GM23338 (cell line): ENCODE measurements around the gene PICK1. TPM values are rescaled to one million over a fixed set of nuclear protein-coding genes. Genes with fewer than 3 reads are reported as not detected.

Source experiments
- ATAC-seq: fragments of 200-7000 bp; cut with Tn5 transposase; 3 replicates; pipeline ENCODE4 v1.9.1; 2020
- DNase-seq: peaks from one replicate; pipeline ENCODE4 v3.0.0-alpha.2; 2015; ENCODE audit warnings: low spot score
- H2AFZ ChIP-seq: fragments of 200-600 bp; sonication (generic); 2 replicates; pipeline ENCODE4 v1.8.0; 2016; ENCODE audit warnings: antibody characterized with exemption, mild to moderate bottlenecking, moderate library complexity
- H3F3A ChIP-seq: fragments of 200-600 bp; sonication (generic); replicated peaks from 2 replicates; pipeline ENCODE4 v1.8.0; 2017; ENCODE audit warnings: antibody characterized with exemption, mixed run types, low read depth
- H3K27ac ChIP-seq: fragments of 200-600 bp; sonication (generic); 2 replicates; pipeline ENCODE4 v1.6.1; 2016; ENCODE audit warnings: low read depth
- H3K27me3 ChIP-seq: fragments of 200-600 bp; sonication (generic); 2 replicates; pipeline ENCODE4 v1.8.0; 2016; ENCODE audit warnings: mild to moderate bottlenecking, mixed run types, moderate library complexity; ENCODE audit not compliant: insufficient read depth
- H3K36me3 ChIP-seq: fragments of 200-600 bp; sonication (generic); 2 replicates; pipeline ENCODE4 v1.8.0; 2016; ENCODE audit warnings: mild to moderate bottlenecking; ENCODE audit not compliant: insufficient read depth
- H3K4me1 ChIP-seq: fragments of 200-600 bp; sonication (generic); 2 replicates; pipeline ENCODE4 v1.8.0; 2016; ENCODE audit warnings: mild to moderate bottlenecking, moderate library complexity; ENCODE audit not compliant: insufficient read depth
- H3K4me2 ChIP-seq: fragments of 200-600 bp; sonication (generic); 2 replicates; pipeline ENCODE4 v1.7.1; 2017; ENCODE audit warnings: mixed run types
- H3K4me3 ChIP-seq: fragments of 200-600 bp; sonication (generic); 2 replicates; pipeline ENCODE4 v1.6.1; 2016; ENCODE audit warnings: mixed run types
- H3K79me2 ChIP-seq: fragments of 200-600 bp; sonication (generic); replicated peaks from 2 replicates; pipeline ENCODE4 v1.8.0; 2017; ENCODE audit warnings: mild to moderate bottlenecking; ENCODE audit not compliant: insufficient read depth
- H3K9me2 ChIP-seq: fragments of 200-600 bp; sonication (generic); 2 replicates; pipeline ENCODE4 v1.8.0; 2017; ENCODE audit not compliant: insufficient read depth
- H4K20me1 ChIP-seq: fragments of 200-600 bp; sonication (generic); replicated peaks from 2 replicates; pipeline ENCODE4 v1.8.0; 2017; ENCODE audit warnings: mild to moderate bottlenecking; ENCODE audit not compliant: insufficient read depth
- H3K27ac Mint-ChIP-seq: 2 replicates; pipeline ENCODE4 v1.8.0; 2020; ENCODE audit warnings: inconsistent platforms, mild to moderate bottlenecking, moderate library complexity, mixed read lengths
- H3K27me3 Mint-ChIP-seq: 3 replicates; pipeline ENCODE4 v1.8.0; 2022; ENCODE audit warnings: low read depth, mild to moderate bottlenecking, moderate library complexity, mixed read lengths, inconsistent platforms; ENCODE audit not compliant: insufficient read depth, poor library complexity
- H3K36me3 Mint-ChIP-seq: 3 replicates; pipeline ENCODE4 v1.8.0; 2021; ENCODE audit warnings: low read depth, mild to moderate bottlenecking, inconsistent platforms, moderate library complexity, mixed read lengths
- H3K4me1 Mint-ChIP-seq: 3 replicates; pipeline ENCODE4 v1.8.0; 2020; ENCODE audit warnings: mild to moderate bottlenecking, inconsistent platforms, mixed read lengths
- H3K4me3 Mint-ChIP-seq: 3 replicates; pipeline ENCODE4 v1.8.0; 2021; ENCODE audit warnings: moderate library complexity, mild to moderate bottlenecking, inconsistent platforms, mixed read lengths
- H3K9me3 Mint-ChIP-seq: 3 replicates; pipeline ENCODE4 v1.8.0; 2020; ENCODE audit warnings: moderate library complexity, mild to moderate bottlenecking, inconsistent platforms, mixed read lengths
- CREB1 ChIP-seq: fragments of 250-450 bp; sonication (Bioruptor Pico); IDR thresholded peaks from 2 replicates; pipeline ENCODE4 v1.5.0; 2020; ENCODE audit warnings: low read depth, mild to moderate bottlenecking, moderate library complexity
- CTCF ChIP-seq, 2 experiments: fragments of 200-600 bp in 1 of 2; sonication (generic) in 1 of 2; conservative IDR thresholded peaks; 2 replicates each; pipeline versions ENCODE4 v1.5.1 to v1.6.1; 2016 to 2017; ENCODE audit warnings: antibody characterized with exemption in 2 of 2, low read depth in 2 of 2, mild to moderate bottlenecking in 2 of 2, moderate library complexity in 1 of 2
- EZH2phosphoT487 ChIP-seq: fragments of 200-600 bp; sonication (generic); IDR thresholded peaks from one replicate; pipeline ENCODE4 v1.8.1; 2018; ENCODE audit warnings: antibody characterized with exemption; ENCODE audit not compliant: unreplicated experiment
- JUNB ChIP-seq: IDR thresholded peaks from one replicate; pipeline ENCODE4 v1.6.1; 2016; ENCODE audit warnings: antibody characterized with exemption; ENCODE audit not compliant: unreplicated experiment
- NANOG ChIP-seq: IDR thresholded peaks from 2 replicates; pipeline ENCODE4 v1.6.1; 2016; ENCODE audit warnings: antibody characterized with exemption, borderline replicate concordance
- POLR2AphosphoS5 ChIP-seq: IDR thresholded peaks from 2 replicates; pipeline ENCODE4 v1.6.1; 2016; ENCODE audit warnings: antibody characterized with exemption, low read depth
- REST ChIP-seq: IDR thresholded peaks from one replicate; pipeline ENCODE4 v1.6.1; 2018; ENCODE audit warnings: antibody characterized with exemption; ENCODE audit not compliant: unreplicated experiment
- ZNF114 ChIP-seq: fragments of 250-450 bp; sonication (Bioruptor Pico); IDR thresholded peaks from 2 replicates; pipeline ENCODE4 v1.5.0; 2020; ENCODE audit warnings: mild to moderate bottlenecking, moderate library complexity
- ZNF331 ChIP-seq: fragments of 250-450 bp; sonication (Bioruptor Pico); IDR thresholded peaks from 2 replicates; pipeline ENCODE4 v1.5.0; 2020; ENCODE audit warnings: low read depth, mild to moderate bottlenecking, moderate library complexity
- ZNF462 ChIP-seq: fragments of 250-450 bp; sonication (Bioruptor Pico); IDR thresholded peaks from 2 replicates; pipeline ENCODE4 v1.5.0; 2020; ENCODE audit warnings: mild to moderate bottlenecking, moderate library complexity
- polyA plus RNA-seq: library from polyadenylated mRNA; unstranded; fragments of >200 nt; fragmentation: Nextera tagmentation; extraction: Ambion mirVana; gene quantifications from 2 replicates; pipeline ENCODE4 v1.2.1, GENCODE V29; 2016
- total RNA-seq: library from RNA; depleted of rRNA; stranded (reverse); fragments of >200 nt; shearing (Covaris generic); gene quantifications from 2 replicates; pipeline ENCODE4 v1.2.3, GENCODE V29; 2014

The PICK1 gene
- total and polyA plus RNA-seq, 2 experiments from 2014 or later = 15.9 to 28.3 TPM

GRCh38 chr22:38108561-38109319 is 51.5 kb downstream of the PICK1 start:
- no peak overlapping the region for H3K27ac ChIP-seq
- H2AFZ ChIP-seq = no peak overlapping the region
- no peaks in the 10 kb centered on the region for H3K9me2 ChIP-seq
- Mint-ChIP-seq H3K27ac (no peak overlapping the region), H3K4me3 (no peak overlapping the region), H3K4me1 (peaks cover 9% of the 10 kb centered on the region; the same call in 2 of the 3 replicates), H3K9me3 (peaks cover 5% of the 10 kb centered on the region; the same call in 2 of the 3 replicates), H3K27me3 (peaks cover 29% of the 10 kb centered on the region), H3K36me3 (peaks cover 3% of the 10 kb centered on the region; the same call in 1 of the 3 replicates)
- no peaks in the 10 kb centered on the region for H3K27me3 ChIP-seq
- H3K4me1 ChIP-seq = peaks cover 8% of the 10 kb centered on the region; the same call in 1 of the 2 replicates
- H4K20me1 ChIP-seq = no peaks in the 10 kb centered on the region
- ATAC-seq (no peak), DNase-seq (no peak)
- no peaks in the 10 kb centered on the region for H3K79me2 ChIP-seq
- no peak overlapping the region for H3K4me2 ChIP-seq
- H3K4me3 ChIP-seq = no peak overlapping the region
- peaks cover 7% of the 10 kb centered on the region for H3F3A ChIP-seq
- H3K36me3 ChIP-seq = no peaks in the 10 kb centered on the region
- TF ChIP-seq CTCF (conservative IDR thresholded peaks at IDR 0.05; ENCODE audit: low read depth in 2 of 2) (no peak), ZNF462 (CRISPR knock-in tag) (no peak), ZNF114 (CRISPR knock-in tag) (no peak), ZNF331 (CRISPR knock-in tag) (no peak), EZH2phosphoT487 (no peak), NANOG (no peak), REST (no peak), POLR2AphosphoS5 (no peak), CREB1 (CRISPR knock-in tag) (no peak), JUNB (no peak)
